Mononuclear cell (primary cell): ENCODE results near the gene MIS18A. TPM values are rescaled to one million over a fixed set of nuclear protein-coding genes. Genes with fewer than 3 reads are reported as not detected.

Source experiments
- H3K27me3 ChIP-seq: 2 replicates; pipeline ENCODE4 v1.6.0; 2011; ENCODE audit warnings: low read length, control low read depth; ENCODE audit not compliant: insufficient read depth
- H3K4me1 ChIP-seq: 2 replicates; pipeline ENCODE4 v1.5.1; 2011; ENCODE audit warnings: mild to moderate bottlenecking, low read length, control low read depth; ENCODE audit not compliant: insufficient read depth
- H3K4me3 ChIP-seq: 2 replicates; pipeline ENCODE4 v1.5.1; 2011; ENCODE audit warnings: mild to moderate bottlenecking, low read length, moderate library complexity
- H3K9me3 ChIP-seq: 2 replicates; pipeline ENCODE4 v1.5.1; 2011; ENCODE audit warnings: low read depth, mild to moderate bottlenecking, control low read depth, low read length
- total RNA-seq: library from RNA; depleted of rRNA; stranded (reverse); fragments of >200 nt; gene quantifications from one replicate; pipeline ENCODE4 v1.2.3, GENCODE V29; 2012

The MIS18A gene
- total RNA-seq, 1 donor: 3.1 TPM

DNA sequence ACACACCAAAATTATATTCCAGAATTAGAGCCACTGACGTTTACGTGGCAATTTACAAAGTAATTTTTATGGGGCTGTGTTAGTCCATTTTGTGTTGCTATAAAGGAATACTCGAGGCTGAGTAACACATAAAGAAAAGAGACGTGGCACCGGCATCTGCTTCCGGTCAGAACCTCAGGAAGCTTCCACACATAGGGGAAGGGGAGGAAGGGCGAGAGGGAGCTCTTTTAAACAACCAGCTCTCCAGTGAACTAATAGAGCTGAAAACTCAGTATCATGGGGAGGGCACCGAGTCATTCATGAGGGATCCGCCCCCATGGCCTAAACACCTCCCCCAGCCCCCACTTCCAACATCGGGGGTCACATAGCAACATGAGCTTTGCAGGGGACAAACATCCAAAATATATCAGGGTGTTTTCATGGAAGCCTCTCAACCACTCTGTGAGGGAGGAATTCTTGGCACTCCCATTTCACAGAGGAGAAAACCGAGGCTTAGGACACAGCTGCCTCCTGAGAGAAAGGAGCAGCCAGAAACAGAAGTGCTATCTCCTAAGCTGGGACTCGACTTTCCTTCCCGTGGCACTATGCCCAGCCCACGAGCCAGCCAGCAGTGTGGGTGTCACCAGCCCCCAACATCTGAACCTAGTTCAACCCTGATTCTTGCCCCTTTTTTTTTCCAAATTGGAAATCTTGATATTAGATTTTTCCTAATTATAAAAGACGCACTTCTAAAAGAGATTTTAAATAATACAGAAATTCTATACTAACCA lies 29.2 kb downstream of the MIS18A start:
- Histone ChIP-seq H3K27me3 (no peaks in the 10 kb centered on the region), H3K9me3 (peaks cover 4% of the 10 kb centered on the region), H3K4me3 (no peak overlapping the region), H3K4me1 (no peaks in the 10 kb centered on the region)

DNA sequence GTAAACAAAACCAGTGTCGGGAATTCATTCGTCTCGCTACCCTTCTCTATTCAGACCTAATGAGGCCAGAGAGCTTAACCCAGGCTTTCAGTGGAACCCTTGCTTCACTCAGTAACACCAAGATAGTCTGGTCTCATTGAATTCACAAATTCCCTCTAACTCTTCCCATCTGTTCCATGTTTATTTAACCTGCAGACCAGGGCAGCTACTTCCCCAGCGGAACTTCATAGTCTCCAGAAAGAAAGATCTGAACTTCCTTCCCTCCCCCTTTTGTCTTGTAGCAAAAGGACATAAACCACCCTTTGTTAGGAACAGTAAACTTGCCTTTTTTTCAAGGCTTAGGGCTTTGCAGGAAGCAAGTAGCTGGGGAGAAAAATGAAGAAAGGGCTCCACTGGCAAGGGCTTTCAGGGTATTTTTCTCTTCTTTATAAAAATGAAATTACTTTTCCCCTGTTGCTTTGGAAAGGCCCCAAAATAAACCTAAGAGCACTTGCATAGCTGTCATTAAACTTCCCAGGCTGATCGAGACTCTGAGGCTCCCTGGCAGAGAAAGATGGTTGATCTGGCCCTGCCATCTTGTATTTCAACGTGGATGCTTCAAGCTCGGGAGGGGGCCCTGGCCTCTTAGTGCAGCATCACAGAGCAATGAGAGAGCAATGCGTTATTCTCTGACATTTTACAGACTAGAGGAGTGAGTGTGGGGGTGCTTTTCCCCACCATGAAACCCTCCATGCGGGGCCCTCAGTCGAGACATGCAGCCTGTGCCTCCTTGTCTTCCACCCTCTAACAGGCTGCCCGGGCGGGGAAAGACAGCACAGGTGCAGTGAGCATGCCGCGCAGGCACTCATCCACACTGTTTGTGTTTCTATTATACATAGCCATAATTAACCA lies 30.0 kb downstream of the MIS18A start:
- Histone ChIP-seq H3K4me3 (no peak overlapping the region), H3K4me1 (no peaks in the 10 kb centered on the region), H3K27me3 (no peaks in the 10 kb centered on the region), H3K9me3 (peaks cover 4% of the 10 kb centered on the region)

DNA sequence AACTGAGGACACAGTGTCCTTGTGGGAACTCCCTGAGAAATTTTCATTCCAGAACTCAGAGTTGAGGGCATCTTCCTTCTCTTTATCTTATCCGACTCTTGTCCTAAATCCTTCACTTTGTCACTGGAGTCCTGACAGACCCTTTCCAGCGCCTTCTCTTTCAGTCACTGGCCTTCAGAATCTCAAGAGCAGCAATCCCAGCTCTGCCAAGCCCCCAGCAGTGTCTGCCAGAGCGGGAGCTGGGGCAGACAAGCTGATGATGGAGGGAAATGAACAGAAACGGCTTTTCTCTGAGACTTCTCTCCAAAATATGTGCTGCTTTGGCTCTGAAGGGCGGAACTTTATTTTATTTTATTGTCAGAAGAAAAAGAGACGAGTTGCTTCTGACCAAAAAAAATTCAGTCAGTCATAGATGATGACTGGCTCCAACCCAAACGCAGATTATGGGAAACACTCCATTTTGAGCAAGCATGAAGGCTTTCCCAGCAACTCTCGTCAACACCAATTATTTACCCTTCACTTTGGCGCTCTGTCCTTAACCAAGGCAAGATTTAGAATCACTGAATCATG lies 32.2 kb downstream of the MIS18A start:
- H3K27me3 ChIP-seq: no peaks in the 10 kb centered on the region
- no peak overlapping the region for H3K4me3 ChIP-seq
- peaks cover 4% of the 10 kb centered on the region for H3K9me3 ChIP-seq
- H3K4me1 ChIP-seq: no peaks in the 10 kb centered on the region

DNA sequence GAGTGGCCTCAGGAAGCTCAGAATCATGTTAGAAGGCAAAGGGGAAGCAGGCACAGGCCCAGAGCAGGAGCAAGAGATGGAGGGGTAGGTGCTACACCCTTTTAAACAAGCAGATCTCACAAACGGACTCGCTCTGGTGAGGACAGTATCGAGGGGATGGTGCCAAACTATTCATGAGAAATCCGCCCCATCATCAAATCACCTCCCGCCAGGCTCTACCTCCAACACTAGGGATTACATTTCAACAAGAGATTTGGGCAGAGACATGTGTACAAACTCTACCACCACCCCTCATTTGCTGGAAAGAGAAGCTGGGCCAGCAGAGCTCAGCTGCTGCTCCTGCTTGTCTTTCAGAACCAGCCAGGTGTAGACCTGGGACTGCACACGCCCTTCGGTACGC lies 32.9 kb downstream of the MIS18A start:
- Histone ChIP-seq H3K9me3 (peaks cover 4% of the 10 kb centered on the region), H3K4me1 (no peaks in the 10 kb centered on the region), H3K27me3 (no peaks in the 10 kb centered on the region), H3K4me3 (no peak overlapping the region)

DNA sequence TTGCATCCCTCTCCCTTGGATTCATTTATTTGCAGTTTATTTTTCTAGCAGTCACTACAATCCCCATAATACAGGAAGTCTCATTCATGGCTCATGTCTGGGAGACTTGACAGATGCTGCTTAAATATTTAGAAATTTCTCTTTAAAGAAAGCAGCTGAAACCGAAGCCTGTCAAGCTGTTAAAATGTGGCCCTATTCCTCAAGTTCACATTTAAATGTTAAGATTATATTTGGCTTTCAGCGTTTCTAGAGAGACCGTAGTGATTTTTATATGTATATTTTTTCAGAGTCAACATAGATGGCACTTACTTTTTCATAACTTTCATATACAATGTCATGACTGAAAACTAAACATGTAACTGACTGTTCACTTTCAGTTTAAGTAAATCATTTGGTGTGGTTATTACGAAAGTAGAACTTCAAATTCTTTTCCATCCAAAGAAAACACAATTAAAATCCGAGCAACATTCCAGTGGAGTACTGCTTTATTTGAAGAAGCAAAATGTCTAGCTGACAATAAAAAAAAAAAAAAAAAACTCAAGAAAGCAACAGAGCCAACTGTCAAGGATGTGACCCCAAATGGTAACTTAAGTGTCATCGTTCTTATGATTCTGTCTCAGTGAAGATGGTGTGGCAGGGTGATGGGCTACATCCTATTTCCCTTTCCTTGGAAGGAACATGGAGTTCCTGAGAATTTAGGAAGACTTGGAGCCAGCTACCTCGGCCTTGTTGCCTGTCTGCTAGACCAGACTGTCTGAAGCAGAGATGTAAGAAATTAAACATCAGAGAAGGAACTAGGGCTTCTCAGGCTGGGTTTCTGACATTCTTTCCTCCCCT lies 37.8 kb downstream of the MIS18A start:
- H3K4me3 ChIP-seq: no peak overlapping the region
- no peaks in the 10 kb centered on the region for H3K9me3 ChIP-seq
- H3K27me3 ChIP-seq: no peaks in the 10 kb centered on the region
- no peaks in the 10 kb centered on the region for H3K4me1 ChIP-seq

DNA sequence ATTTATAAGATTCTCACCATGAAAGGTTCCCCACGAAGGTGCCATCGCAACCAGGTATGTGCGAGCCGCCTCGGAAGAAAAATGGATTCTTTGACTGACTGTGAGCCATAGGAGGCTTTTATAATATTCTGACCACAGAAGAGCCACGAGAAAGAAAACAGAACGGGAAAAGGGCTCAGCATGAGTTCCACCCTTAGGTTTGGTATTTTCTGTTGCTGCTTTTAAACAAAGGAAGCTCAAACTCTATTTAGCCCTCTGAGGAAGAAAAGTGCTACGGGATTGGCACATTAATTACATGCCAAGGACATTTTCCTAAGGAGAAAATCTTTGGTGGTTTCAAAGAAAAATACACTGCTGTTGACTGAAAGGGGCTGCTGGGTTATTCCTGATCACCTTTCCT lies 39.3 kb downstream of the MIS18A start:
- no peaks in the 10 kb centered on the region for H3K9me3 ChIP-seq
- H3K4me1 ChIP-seq: no peaks in the 10 kb centered on the region
- no peaks in the 10 kb centered on the region for H3K27me3 ChIP-seq
- no peak overlapping the region for H3K4me3 ChIP-seq

DNA sequence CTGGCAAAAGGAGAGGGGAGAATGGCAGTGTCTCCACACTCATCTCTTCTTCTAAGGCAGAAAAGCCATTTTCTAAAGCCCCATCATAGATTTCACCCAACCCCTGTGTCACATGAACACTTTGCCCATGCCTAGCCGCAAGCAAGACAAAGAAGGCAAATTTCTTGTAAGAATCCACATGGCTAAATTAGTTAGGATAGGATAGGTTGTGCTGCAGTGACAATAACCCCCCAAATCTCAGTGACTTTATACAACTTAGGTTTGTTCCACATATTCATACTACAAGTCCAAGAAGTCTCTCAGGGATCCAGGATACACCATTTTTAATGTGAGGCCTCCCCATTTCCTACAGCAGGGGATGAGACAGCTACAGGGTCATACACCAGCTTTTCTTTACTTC lies 40.8 kb downstream of the MIS18A start:
- Histone ChIP-seq H3K4me1 (no peaks in the 10 kb centered on the region), H3K4me3 (no peak overlapping the region), H3K9me3 (no peaks in the 10 kb centered on the region), H3K27me3 (no peaks in the 10 kb centered on the region)

DNA sequence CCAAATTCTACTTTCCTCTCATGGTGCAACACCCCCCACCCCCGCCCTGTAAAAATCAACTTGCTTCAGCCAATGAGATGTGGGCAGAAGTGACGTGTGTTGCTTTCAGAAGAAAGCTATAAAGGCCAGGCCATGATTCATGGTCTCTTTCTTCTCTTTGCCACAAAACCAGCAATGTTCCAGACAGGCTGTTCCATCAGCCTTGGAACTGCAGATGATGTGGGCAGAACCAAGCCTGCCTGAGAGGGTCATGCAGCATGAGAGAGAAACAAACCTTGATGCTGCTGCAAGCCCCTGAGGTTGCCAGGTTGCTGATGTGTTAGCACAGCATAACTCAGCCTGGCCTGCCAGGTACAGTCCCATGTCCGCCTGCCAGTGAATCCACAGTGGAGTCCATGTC lies 41.8 kb downstream of the MIS18A start:
- Histone ChIP-seq H3K9me3 (no peaks in the 10 kb centered on the region), H3K27me3 (no peaks in the 10 kb centered on the region), H3K4me3 (no peak overlapping the region), H3K4me1 (no peaks in the 10 kb centered on the region)

DNA sequence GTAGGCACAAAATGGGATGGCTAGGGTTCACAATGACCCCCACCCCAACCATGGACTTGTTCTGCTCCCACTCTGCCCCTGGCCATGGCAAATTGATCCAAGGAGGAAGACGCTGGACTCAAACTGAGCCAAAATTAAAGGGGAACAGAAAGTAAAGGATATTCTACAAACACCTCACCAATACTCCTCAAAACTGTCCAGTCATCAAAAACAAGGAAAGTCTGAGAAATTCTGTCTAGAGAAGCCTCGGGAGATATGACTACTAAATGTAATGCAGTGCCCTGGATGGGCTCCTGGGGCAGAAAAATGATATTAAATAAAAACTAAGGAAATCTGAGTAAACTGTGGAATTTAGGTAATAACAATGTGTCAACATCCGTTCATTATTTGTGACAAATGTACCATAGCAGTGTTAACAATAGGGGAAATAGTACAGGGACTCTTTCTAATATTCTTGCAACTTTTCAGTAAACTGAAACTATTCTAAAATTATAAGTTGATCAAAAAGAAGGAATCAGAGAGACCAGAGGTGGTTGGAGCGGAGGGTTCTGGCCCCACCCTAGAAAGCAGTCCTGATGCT lies 45.0 kb downstream of the MIS18A start:
- Histone ChIP-seq H3K4me3 (no peak overlapping the region), H3K27me3 (no peaks in the 10 kb centered on the region), H3K4me1 (no peaks in the 10 kb centered on the region), H3K9me3 (no peaks in the 10 kb centered on the region)

DNA sequence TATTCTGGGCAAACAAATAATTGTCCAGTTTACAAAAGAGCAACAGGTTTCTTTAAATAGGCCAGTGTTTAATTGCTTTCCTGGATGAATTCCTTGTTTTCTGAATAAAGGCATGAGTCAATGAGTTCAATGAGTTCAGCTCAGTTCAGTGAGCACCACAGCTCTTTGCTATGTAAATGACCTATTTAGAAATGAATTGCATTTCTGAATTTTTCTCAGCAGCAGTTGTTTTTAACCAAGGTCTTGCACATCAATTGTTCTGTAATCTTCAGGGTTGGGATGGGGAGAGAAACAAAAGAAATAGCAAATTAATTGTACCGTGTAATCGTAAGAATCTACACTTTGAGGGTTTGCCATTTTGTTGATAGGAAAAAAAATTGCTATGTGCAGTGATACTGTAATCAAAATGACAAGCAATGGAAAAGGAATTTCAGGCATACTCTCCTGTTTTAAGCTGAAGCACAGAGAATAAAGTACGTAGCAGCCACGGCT lies 45.7 kb downstream of the MIS18A start:
- Histone ChIP-seq H3K27me3 (no peaks in the 10 kb centered on the region), H3K4me1 (no peaks in the 10 kb centered on the region), H3K9me3 (no peaks in the 10 kb centered on the region), H3K4me3 (no peak overlapping the region)

DNA sequence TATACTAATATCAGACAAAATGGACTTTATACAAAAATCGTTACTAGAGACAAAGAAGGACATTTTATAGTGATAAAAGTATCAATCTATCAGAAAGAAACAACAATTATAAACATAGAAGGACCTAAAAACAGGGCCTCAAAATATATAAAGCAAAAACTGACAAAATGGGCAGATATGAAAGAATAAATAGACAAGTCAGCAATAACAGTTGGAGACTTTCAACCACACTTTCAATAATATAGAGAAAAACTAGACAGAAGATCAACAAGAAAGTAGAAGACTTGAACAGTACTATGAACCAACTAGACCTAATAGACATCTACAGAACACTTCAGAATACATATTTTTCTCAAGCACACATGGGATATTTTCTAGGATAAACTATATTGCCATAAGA lies 52.4 kb downstream of the MIS18A start:
- H3K4me1 ChIP-seq: no peaks in the 10 kb centered on the region
- H3K27me3 ChIP-seq: no peaks in the 10 kb centered on the region
- no peak overlapping the region for H3K4me3 ChIP-seq
- no peaks in the 10 kb centered on the region for H3K9me3 ChIP-seq

Other genes with a start within 250 kb of the MIS18A start
- not detected for gene MRAP, start 19.8 kb upstream of the MIS18A start, total RNA-seq
- gene URB1, start 114.0 kb upstream of the MIS18A start, total RNA-seq: 3.5 TPM
- gene EVA1C, start 133.7 kb upstream of the MIS18A start, total RNA-seq: 4.9 TPM